Measurements from ENCODE around the gene ARHGAP25. TPM values are rescaled to one million over a fixed set of nuclear protein-coding genes. Genes with fewer than 3 reads are reported as not detected.

ARHGAP25 gene
- total RNA-seq, 4 donors from 2014 or later: 4.9 to 82.5 (median 8.7) TPM

DNA sequence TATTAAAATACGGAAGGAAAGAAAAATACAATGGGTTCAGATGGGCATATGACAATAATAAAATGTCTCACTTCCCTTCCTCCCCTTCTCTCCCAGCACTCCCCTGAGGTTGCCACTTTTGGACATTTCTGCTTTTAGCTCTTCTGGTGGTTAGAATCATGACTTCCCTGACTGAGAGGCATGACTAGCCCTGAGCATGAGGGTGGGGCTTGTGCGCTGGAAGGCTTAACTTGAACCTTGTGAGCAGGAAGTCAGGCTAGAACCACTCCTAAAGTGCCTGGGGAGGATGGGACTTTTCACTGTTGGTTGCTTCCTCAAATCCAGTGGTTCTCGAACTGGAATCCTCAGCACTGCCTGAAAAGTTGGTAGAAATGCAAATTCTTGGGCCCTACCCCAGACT, 19.7 kb upstream of the ARHGAP25 start:
- H3K4me3 ChIP-seq: peak overlapping the region in 1 of 4 donors; percentile 15
- H3K27ac ChIP-seq: peak overlapping the region in 2 of 4 donors; percentile 22 to 66
- DNase-seq: peak in 2 of 3 donors; percentile 80 to 87
- no peaks in the 10 kb centered on the region for H3K27me3 ChIP-seq
- H3K4me1 ChIP-seq: peaks cover 0 to 9% (median 3%) of the 10 kb centered on the region in 4 donors
- no peaks in the 10 kb centered on the region for H3K9me3 ChIP-seq
- TF ChIP-seq CTCF (IDR thresholded peaks at IDR 0.05) (no peak), POLR2A (IDR thresholded peaks at IDR 0.05) (no peak)
- no peaks in the 10 kb centered on the region for H3K36me3 ChIP-seq

- peak; percentile 60 to 85 (median 64) for DNase-seq
- H3K27me3 ChIP-seq: no peaks in the 10 kb centered on the region
- H3K27ac ChIP-seq: peak overlapping the region in 2 of 4 donors; percentile 22 to 66
These were observed 19.1 kb upstream of the ARHGAP25 start for GRCh38 chr2:68715353-68716041.

GRCh38 chr2:68716604-68717304, 17.9 kb upstream of the ARHGAP25 start:
- TF ChIP-seq CTCF (IDR thresholded peaks at IDR 0.05) (no peak), POLR2A (IDR thresholded peaks at IDR 0.05) (no peak)
- Histone ChIP-seq H3K36me3 (no peaks in the 10 kb centered on the region), H3K27ac (peak overlapping the region in 1 of 4 donors; percentile 66), H3K4me3 (no peak overlapping the region), H3K4me1 (peaks cover 0 to 17% (median 3%) of the 10 kb centered on the region in 4 donors), H3K9me3 (no peaks in the 10 kb centered on the region), H3K27me3 (no peaks in the 10 kb centered on the region)
- no peak for DNase-seq

More at GRCh38 chr2:68715353-68716041, 19.1 kb upstream of the ARHGAP25 start:
- H3K4me1 ChIP-seq: peaks cover 0 to 13% (median 3%) of the 10 kb centered on the region in 4 donors
- H3K9me3 ChIP-seq: no peaks in the 10 kb centered on the region
- no peaks in the 10 kb centered on the region for H3K36me3 ChIP-seq
- TF ChIP-seq CTCF (IDR thresholded peaks at IDR 0.05) (peak in 4 of 6 experiments; percentile 55 to 79 (median 60)), POLR2A (IDR thresholded peaks at IDR 0.05) (no peak)
- peak overlapping the region in 1 of 4 donors; percentile 15 for H3K4me3 ChIP-seq

DNA sequence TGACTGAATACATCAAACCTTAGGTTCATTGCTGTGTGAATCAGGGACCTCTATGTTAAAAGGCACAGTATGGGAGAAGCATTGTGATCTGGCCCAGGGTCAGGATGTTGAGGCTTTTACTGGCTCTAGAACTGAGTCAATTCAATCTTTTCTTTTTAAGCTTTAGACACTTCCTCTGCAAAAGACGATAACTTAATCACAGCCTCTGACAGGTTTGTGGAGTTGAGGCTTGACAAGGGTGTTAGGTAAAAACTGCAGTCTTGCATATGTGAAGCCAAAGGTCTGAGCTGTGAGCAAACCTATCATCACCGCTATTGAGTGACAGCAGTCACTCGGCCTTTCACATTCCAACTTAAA, 17.3 kb upstream of the ARHGAP25 start:
- no peak overlapping the region for H3K27ac ChIP-seq
- no peaks in the 10 kb centered on the region for H3K36me3 ChIP-seq
- no peak for DNase-seq
- H3K4me3 ChIP-seq: no peak overlapping the region
- H3K27me3 ChIP-seq: no peaks in the 10 kb centered on the region
- TF ChIP-seq CTCF (IDR thresholded peaks at IDR 0.05) (no peak), POLR2A (IDR thresholded peaks at IDR 0.05) (no peak)
- H3K4me1 ChIP-seq: peaks cover 0 to 17% (median 4%) of the 10 kb centered on the region in 4 donors
- no peaks in the 10 kb centered on the region for H3K9me3 ChIP-seq

- H3K4me1 ChIP-seq: peaks cover 0 to 13% (median 4%) of the 10 kb centered on the region in 4 donors
- TF ChIP-seq CTCF (IDR thresholded peaks at IDR 0.05) (no peak), POLR2A (IDR thresholded peaks at IDR 0.05) (no peak)
- H3K9me3 ChIP-seq: no peaks in the 10 kb centered on the region
- H3K36me3 ChIP-seq: no peaks in the 10 kb centered on the region
- no peaks in the 10 kb centered on the region for H3K27me3 ChIP-seq
- no peak overlapping the region for H3K4me3 ChIP-seq
- peak overlapping the region in 2 of 4 donors; percentile 8 to 55 for H3K27ac ChIP-seq
- DNase-seq: no peak
These were observed 14.7 kb upstream of the ARHGAP25 start for GRCh38 chr2:68719912-68720311.
